GM12878 (cell line): ENCODE results near the gene LIMA1. TPM values are rescaled to one million over a fixed set of nuclear protein-coding genes. Genes with fewer than 3 reads are reported as not detected.

Source experiments
- ATAC-seq: fragments of 200-7000 bp; cut with Tn5 transposase; 3 replicates; pipeline ENCODE4 v1.9.1; 2020; ENCODE audit warnings: mild to moderate bottlenecking, moderate library complexity
- BruUV-seq: library from RNA; stranded (reverse); fragments of 400-500 nt; replicated peaks from 2 replicates; lab custom pipeline; 2021; lab: Mats Ljungman, UMichigan
- CTCF ChIA-PET: fragments of 300-600 bp; sonication (Branson Sonifier 250); formaldehyde crosslinking; extraction: SDS; loops from one replicate; lab custom pipeline; 2021; ENCODE audit warnings: inconsistent platforms; lab: Yijun Ruan, JAX
- POLR2A ChIA-PET: fragments of 350-600 bp; formaldehyde crosslinking; extraction: SDS; loops from one replicate; lab custom pipeline; 2021; ENCODE audit warnings: inconsistent platforms; lab: Charles Lee
- RAD21 ChIA-PET: fragments of 300-600 bp; sonication (Branson Sonifier 250); formaldehyde crosslinking; loops from one replicate; lab custom pipeline; 2023; ENCODE audit warnings: antibody characterized with exemption; ENCODE audit not compliant: unreplicated experiment; lab: Charles Lee
- SMC1A ChIA-PET: fragments of 300-600 bp; sonication (Branson Sonifier 250); formaldehyde crosslinking; loops from one replicate; lab custom pipeline; 2023; ENCODE audit not compliant: unreplicated experiment, uncharacterized antibody; lab: Charles Lee
- DNase-seq: peaks from one replicate; pipeline ENCODE4 v3.0.0-alpha.2; 2011; ENCODE audit warnings: low read depth, low spot score
- FAIRE-seq: peaks from 3 replicates; lab custom pipeline; 2011; peaks lifted over from hg19 to GRCh38; lab: Jason Lieb, UNC
- H2AFZ ChIP-seq: 2 replicates; pipeline ENCODE4 v1.6.0; 2011; ENCODE audit warnings: low read depth, low read length, control low read depth; ENCODE audit not compliant: control insufficient read depth
- H3K27ac ChIP-seq: 2 replicates; pipeline ENCODE4 v1.5.1; 2011; ENCODE audit warnings: control low read depth; ENCODE audit not compliant: control insufficient read depth, insufficient read depth
- H3K27me3 ChIP-seq, 2 experiments: replicated peaks in 1 of 2; 2 replicates each; pipeline versions ENCODE4 v1.6.0 to v1.6.1; 2011; ENCODE audit warnings: low read length in 1 of 2; ENCODE audit not compliant: control insufficient read depth in 2 of 2, insufficient read depth in 2 of 2
- H3K36me3 ChIP-seq, 2 experiments: 2 replicates each; pipeline ENCODE4 v1.5.1; 2011; ENCODE audit warnings: low read length in 1 of 2; ENCODE audit not compliant: control insufficient read depth in 2 of 2, insufficient read depth in 2 of 2
- H3K4me1 ChIP-seq: 2 replicates; pipeline ENCODE4 v1.6.1; 2011; ENCODE audit warnings: mild to moderate bottlenecking, low read length, moderate library complexity, mixed read lengths; ENCODE audit not compliant: control insufficient read depth, insufficient read depth
- H3K4me2 ChIP-seq: 2 replicates; pipeline ENCODE4 v1.6.0; 2011; ENCODE audit warnings: control low read depth; ENCODE audit not compliant: control insufficient read depth, insufficient read depth
- H3K4me3 ChIP-seq: fragments of 200-600 bp; sonication (generic); 2 replicates; pipeline ENCODE4 v1.5.1; 2016
- H3K79me2 ChIP-seq: 2 replicates; pipeline ENCODE4 v1.6.0; 2011; ENCODE audit warnings: low read length; ENCODE audit not compliant: control insufficient read depth, insufficient read depth
- H3K9ac ChIP-seq: 2 replicates; pipeline ENCODE4 v1.8.0; 2011; ENCODE audit warnings: low read length, control low read depth, mixed read lengths; ENCODE audit not compliant: control insufficient read depth, insufficient read depth
- H3K9me3 ChIP-seq: replicated peaks from 3 replicates; pipeline ENCODE4 v1.5.1; 2011; ENCODE audit warnings: mild to moderate bottlenecking, low read length; ENCODE audit not compliant: control insufficient read depth, insufficient read depth
- H4K20me1 ChIP-seq: 2 replicates; pipeline ENCODE4 v1.6.0; 2011; ENCODE audit not compliant: control insufficient read depth, insufficient read depth
- BCLAF1 ChIP-seq: fragments of 450-650 bp; IDR thresholded peaks from 2 replicates; pipeline ENCODE4 v1.6.1; 2017; ENCODE audit warnings: antibody characterized with exemption, mild to moderate bottlenecking, moderate library complexity
- CBX5 ChIP-seq: sonication (generic); IDR thresholded peaks from 2 replicates; pipeline ENCODE4 v1.6.1; 2016; ENCODE audit warnings: low read depth, moderate library complexity, mild to moderate bottlenecking, inconsistent platforms
- CREM ChIP-seq: IDR thresholded peaks from 2 replicates; pipeline ENCODE4 v1.6.1; 2014; ENCODE audit warnings: antibody characterized with exemption, low read depth
- FOXK2 ChIP-seq: fragments of 450-650 bp; IDR thresholded peaks from 2 replicates; pipeline ENCODE4 v1.6.1; 2017; ENCODE audit warnings: mild to moderate bottlenecking, moderate library complexity
- IRF3 ChIP-seq: fragments of 450-650 bp; IDR thresholded peaks from 2 replicates; pipeline ENCODE4 v1.6.1; 2014; ENCODE audit warnings: mild to moderate bottlenecking
- JUND ChIP-seq: IDR thresholded peaks from 2 replicates; pipeline ENCODE4 v1.6.1; 2012; ENCODE audit warnings: low read depth, mild to moderate bottlenecking, low read length, improper control_type of control experiment, moderate library complexity
- KAT2A ChIP-seq: conservative IDR thresholded peaks from 2 replicates; pipeline ENCODE4 v1.6.1; 2011; ENCODE audit warnings: low read depth, low read length; ENCODE audit not compliant: control insufficient read depth
- MYC ChIP-seq: IDR thresholded peaks from 2 replicates; pipeline ENCODE4 v1.6.1; 2011; ENCODE audit warnings: mild to moderate bottlenecking, low read length, moderate library complexity, inconsistent platforms; ENCODE audit not compliant: insufficient read depth, insufficient replicate concordance, insufficient read length, severe bottlenecking
- RAD51 ChIP-seq: fragments of 450-650 bp; IDR thresholded peaks from 2 replicates; pipeline ENCODE4 v1.6.1; 2016; ENCODE audit warnings: moderate library complexity, mild to moderate bottlenecking, inconsistent platforms
- RFX5 ChIP-seq: IDR thresholded peaks from 2 replicates; pipeline ENCODE4 v1.6.1; 2011; ENCODE audit warnings: low read depth, low read length, improper control_type of control experiment
- SIX5 ChIP-seq: IDR thresholded peaks from 2 replicates; pipeline ENCODE4 v1.6.1; 2011; ENCODE audit warnings: mild to moderate bottlenecking, low read depth, low read length, moderate library complexity; ENCODE audit not compliant: severe bottlenecking
- SMAD1 ChIP-seq: fragments of 450-650 bp; IDR thresholded peaks from 2 replicates; pipeline ENCODE4 v1.6.1; 2018; ENCODE audit warnings: mild to moderate bottlenecking, low read depth; ENCODE audit not compliant: partially characterized antibody
- ZBTB33 ChIP-seq: fragments of 450-650 bp; IDR thresholded peaks from 2 replicates; pipeline ENCODE4 v1.6.1; 2017; ENCODE audit warnings: mild to moderate bottlenecking
- ZNF622 ChIP-seq: fragments of 450-650 bp; IDR thresholded peaks from 2 replicates; pipeline ENCODE4 v1.6.1; 2017; ENCODE audit warnings: mild to moderate bottlenecking, inconsistent platforms
- WGBS: methylation state at CpG from one replicate; pipeline ENCODE4 v1.1.6; 2016; ENCODE audit warnings: low lambda C conversion rate; ENCODE audit not compliant: insufficient replicate concordance, insufficient coverage; ENCODE audit errors: missing lambda C conversion rate; 5-methylcytosine and 5-hydroxymethylcytosine counted together
- in situ Hi-C: fragments of 300-500 bp; cut with MboI; formaldehyde crosslinking; loops from 9 replicates; pipeline ENCODE4 v1.14.3; 2018; ENCODE audit warnings: mixed read lengths
- intact Hi-C: fragments of 100-400 bp; cut with micrococcal nuclease; formaldehyde crosslinking; loops from one replicate; pipeline ENCODE4 v1.14.2; 2022; ENCODE audit not compliant: unreplicated experiment
- polyA plus RNA-seq, 11 experiments: library from polyadenylated mRNA; depleted of rRNA in 4 of 11; unstranded in 6 of 11; stranded (reverse) in 5 of 11; fragments of >200 nt; fragmentation: Nextera tagmentation in 4 of 11; fragmentation: Illumina TruSeq in 1 of 11; extraction: Ambion mirVana in 4 of 11; extraction: Trizol in 1 of 11; gene quantifications; 1 replicate in 1 of 11; 2 replicates in 10 of 11; pipeline versions ENCODE4 v1.2.1 to v1.2.3, GENCODE V29; 2011 to 2016; ENCODE audit warnings: inconsistent platforms in 2 of 11, missing spikeins in 2 of 11, low read depth in 1 of 11
- total RNA-seq, 4 experiments: library from RNA; depleted of rRNA in 3 of 4; stranded (reverse); fragments of >200 nt in 3 of 4; fragmentation: Illumina TruSeq in 1 of 4; extraction: Trizol in 1 of 4; gene quantifications; 2 replicates each; pipeline versions ENCODE4 v1.2.1 to v1.2.3, GENCODE V29; 2013 to 2021
- TF ChIP-seq, protein P1 (sequence below): IDR thresholded peaks from 2 replicates; pipeline ENCODE4 v1.6.1; 2011; ENCODE audit warnings: mild to moderate bottlenecking, low read depth, low read length, moderate library complexity; ENCODE audit not compliant: insufficient replicate concordance

LIMA1 gene
- total and polyA plus RNA-seq, 10 of the 15 experiments (the other 5 are each of a cell fraction or from before 2014, with no cell fraction given) = 53.2 to 109 (median 60.8) TPM

GRCh38 chr12:50196537-50196936, 86.8 kb downstream of the LIMA1 start (continued):
- TF ChIP-seq KAT2A (no peak), RAD51 (no peak)

DNA sequence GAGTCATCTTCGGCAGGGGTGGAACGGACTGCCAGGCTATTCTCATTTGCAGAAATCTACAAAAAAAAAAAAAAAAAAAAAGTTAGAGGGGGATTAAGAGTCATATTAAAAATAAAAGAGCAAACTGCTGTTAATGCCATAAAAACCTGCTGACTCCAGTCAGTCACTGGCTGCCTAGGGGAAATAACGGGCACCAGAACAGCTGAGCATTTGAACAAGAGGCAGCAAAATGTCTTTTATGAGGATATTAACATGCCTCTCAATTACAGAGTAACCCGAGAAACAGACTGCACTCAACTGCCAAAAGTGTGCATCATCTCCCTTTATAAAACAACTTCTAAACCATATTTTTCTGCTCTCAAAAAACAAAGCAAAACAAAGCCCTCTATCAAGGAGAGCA, 87.5 kb downstream of the LIMA1 start:
- Histone ChIP-seq H4K20me1 (no peaks in the 10 kb centered on the region), H3K27me3 (no peaks in the 10 kb centered on the region), H3K27ac (no peak overlapping the region), H3K4me2 (no peak overlapping the region), H3K4me1 (no peaks in the 10 kb centered on the region), H2AFZ (no peak overlapping the region), H3K9me3 (no peaks in the 10 kb centered on the region), H3K4me3 (no peak overlapping the region), H3K79me2 (no peaks in the 10 kb centered on the region), H3K36me3 (peaks cover 3 to 14% of the 10 kb centered on the region in 2 experiments), H3K9ac (no peak overlapping the region)
- WGBS = 100% methylated on average over 4 of the region's 4 CpGs
- ChIA-PET POLR2A (no interaction called here), RAD21 (interaction anchor here (0.9 to 1.6 kb wide), 2 partner anchors 9 to 17 kb away, joined by 3 to 4 read pairs; no protein-coding TSS in a partner anchor), CTCF (interaction anchor here (0.9 to 1.7 kb wide), 8 partner anchors 14 to 151 kb away, joined by 3 to 5 read pairs (median 4); partner anchors contain the start of gene LIMA1), SMC1A (interaction anchor here (0.7 to 1.6 kb wide), 6 partner anchors 9 to 579 kb away, joined by 3 to 7 read pairs (median 5); no protein-coding TSS in a partner anchor)
- no peak for FAIRE-seq
- intact Hi-C loops (no loop called here), in situ Hi-C loops (no loop called here)
- no peak for ATAC-seq
- no peak for DNase-seq
- no TSS peak for BruUV-seq
- no peak for TF ChIP-seq SMAD1
- TF ChIP-seq, protein P1, sequence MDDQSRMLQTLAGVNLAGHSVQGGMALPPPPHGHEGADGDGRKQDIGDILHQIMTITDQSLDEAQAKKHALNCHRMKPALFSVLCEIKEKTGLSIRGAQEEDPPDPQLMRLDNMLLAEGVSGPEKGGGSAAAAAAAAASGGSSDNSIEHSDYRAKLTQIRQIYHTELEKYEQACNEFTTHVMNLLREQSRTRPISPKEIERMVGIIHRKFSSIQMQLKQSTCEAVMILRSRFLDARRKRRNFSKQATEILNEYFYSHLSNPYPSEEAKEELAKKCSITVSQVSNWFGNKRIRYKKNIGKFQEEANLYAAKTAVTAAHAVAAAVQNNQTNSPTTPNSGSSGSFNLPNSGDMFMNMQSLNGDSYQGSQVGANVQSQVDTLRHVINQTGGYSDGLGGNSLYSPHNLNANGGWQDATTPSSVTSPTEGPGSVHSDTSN = no peak
- no peak for TF ChIP-seq ZNF622
- TF ChIP-seq JUND = no peak
- TF ChIP-seq BCLAF1 = no peak
- no peak for TF ChIP-seq MYC
- no peak for TF ChIP-seq IRF3
- TF ChIP-seq SIX5 = no peak
- TF ChIP-seq CREM = no peak
- TF ChIP-seq RFX5 = no peak
- TF ChIP-seq FOXK2 = no peak
- TF ChIP-seq ZBTB33 = no peak
- no peak for TF ChIP-seq CBX5
